K562 (cell line): ENCODE results near the gene SLC38A1. TPM values are rescaled to one million over a fixed set of nuclear protein-coding genes. Genes with fewer than 3 reads are reported as not detected.

Experiments used
- ATAC-seq: fragments of 200-7000 bp; cut with Tn5 transposase; 3 replicates; pipeline ENCODE4 v1.9.1; 2020; ENCODE audit warnings: moderate library complexity
- BruUV-seq: library from RNA; stranded (reverse); fragments of 400-500 nt; replicated peaks from 2 replicates; lab custom pipeline; 2021; lab: Mats Ljungman, UMichigan
- CTCF ChIA-PET: fragments of 300-600 bp; formaldehyde crosslinking; extraction: SDS; loops from one replicate; lab custom pipeline; 2021; ENCODE audit warnings: low intra/inter-chr PET ratio; lab: Yijun Ruan, JAX
- POLR2A ChIA-PET: fragments of 300-600, 350-650 bp; sonication (Branson Sonifier 250); formaldehyde crosslinking; extraction: SDS; loops from one replicate; lab custom pipeline; 2021; ENCODE audit warnings: antibody characterized with exemption, inconsistent platforms; lab: Yijun Ruan, JAX
- DNase-seq, 4 experiments: peaks; one replicate each; pipeline versions ENCODE4 v3.0.0 to v3.0.0-alpha.2; 2011 to 2018; ENCODE audit warnings: low spot score in 3 of 4, mixed read lengths in 3 of 4; ENCODE audit errors: extremely low read depth in 1 of 4
- FAIRE-seq: peaks from 2 replicates; lab custom pipeline; 2011; peaks lifted over from hg19 to GRCh38; lab: Jason Lieb, UNC
- H2AFZ ChIP-seq: 2 replicates; pipeline ENCODE4 v1.6.0; 2011; ENCODE audit warnings: low read depth, low read length, control low read depth, inconsistent platforms
- H3K27ac ChIP-seq: fragments of 200-600 bp; 3 replicates; pipeline ENCODE4 v1.8.0; 2011; ENCODE audit warnings: low read depth, mild to moderate bottlenecking, control low read depth, inconsistent platforms, low read length, moderate library complexity, mixed read lengths; ENCODE audit errors: extremely low read depth
- H3K27me3 ChIP-seq, 2 experiments: fragments of 300-600 bp in 1 of 2; 2 replicates in 1 of 2; 3 replicates in 1 of 2; pipeline versions ENCODE4 v1.6.0 to v1.8.0; 2011; ENCODE audit warnings: inconsistent platforms in 2 of 2, low read length in 2 of 2, mild to moderate bottlenecking in 1 of 2, mixed read lengths in 1 of 2, moderate library complexity in 1 of 2; ENCODE audit not compliant: control insufficient read depth in 2 of 2, insufficient read depth in 2 of 2
- H3K36me3 ChIP-seq: fragments of 300-600 bp; 3 replicates; pipeline ENCODE4 v1.8.0; 2011; ENCODE audit warnings: mild to moderate bottlenecking, low read length, inconsistent platforms; ENCODE audit not compliant: control insufficient read depth, insufficient read depth
- H3K4me1 ChIP-seq, 2 experiments: fragments of 200-600 bp in 1 of 2; replicated peaks in 1 of 2; 2 replicates in 1 of 2; 3 replicates in 1 of 2; pipeline versions ENCODE4 v1.5.1 to v1.8.0; 2011; ENCODE audit warnings: inconsistent platforms in 2 of 2, low read length in 2 of 2, mild to moderate bottlenecking in 1 of 2, mixed read lengths in 1 of 2, moderate library complexity in 1 of 2; ENCODE audit not compliant: control insufficient read depth in 2 of 2, insufficient read depth in 2 of 2
- H3K4me2 ChIP-seq: 2 replicates; pipeline ENCODE4 v1.6.1; 2011; ENCODE audit warnings: low read length, control low read depth, inconsistent platforms, mixed read lengths; ENCODE audit not compliant: insufficient read depth
- H3K4me3 ChIP-seq: fragments of 200-600 bp; sonication (generic), shearing (Covaris generic); 2 replicates; pipeline ENCODE4 v1.5.1; 2016; ENCODE audit warnings: control low read depth, inconsistent platforms
- H3K79me2 ChIP-seq: fragments of 200-600 bp; 3 replicates; pipeline ENCODE4 v1.8.0; 2011; ENCODE audit warnings: low read length, inconsistent platforms; ENCODE audit not compliant: control insufficient read depth, insufficient read depth
- H3K9ac ChIP-seq, 2 experiments: 2 replicates each; pipeline versions ENCODE4 v1.6.0 to v1.6.1; 2011; ENCODE audit warnings: low read depth in 2 of 2, low read length in 2 of 2, control low read depth in 1 of 2, inconsistent platforms in 1 of 2, mild to moderate bottlenecking in 1 of 2, mixed read lengths in 1 of 2; ENCODE audit not compliant: insufficient read depth in 1 of 2
- H3K9me1 ChIP-seq: one replicate; pipeline ENCODE4 v1.6.0; 2011; ENCODE audit warnings: inconsistent platforms, mild to moderate bottlenecking, low read length, moderate library complexity; ENCODE audit not compliant: control insufficient read depth, insufficient read depth
- H3K9me3 ChIP-seq: replicated peaks from 2 replicates; pipeline ENCODE4 v1.5.1; 2011; ENCODE audit warnings: low read depth, low read length, inconsistent platforms; ENCODE audit not compliant: control insufficient read depth, insufficient read depth
- H4K20me1 ChIP-seq: replicated peaks from 2 replicates; pipeline ENCODE4 v1.6.1; 2011; ENCODE audit warnings: low read length, inconsistent platforms, mixed read lengths; ENCODE audit not compliant: control insufficient read depth, insufficient read depth
- ASH1L ChIP-seq: fragments of 450-650 bp; IDR thresholded peaks from 2 replicates; pipeline ENCODE4 v1.6.1; 2018; ENCODE audit warnings: borderline replicate concordance, mild to moderate bottlenecking, low read depth; ENCODE audit not compliant: partially characterized antibody
- CEBPG ChIP-seq, 3 experiments: fragments of 200-800 bp in 1 of 3; sonication (Bioruptor generic) in 1 of 3; sonication (generic) in 1 of 3; formaldehyde crosslinking in 1 of 3; IDR thresholded peaks in 2 of 3; conservative IDR thresholded peaks in 1 of 3; 2 replicates each; pipeline versions ENCODE4 v1.6.1 to v1.8.0; 2016 to 2022; ENCODE audit warnings: missing compliant biosample characterization in 2 of 3, missing genetic modification characterization in 2 of 3, mild to moderate bottlenecking in 1 of 3, missing genetic modification reagents in 1 of 3
- FOXA1 ChIP-seq: fragments of 450-650 bp; IDR thresholded peaks from 2 replicates; pipeline ENCODE4 v1.6.1; 2016; ENCODE audit warnings: mild to moderate bottlenecking, borderline replicate concordance
- NFE2 ChIP-seq: IDR thresholded peaks from 2 replicates; pipeline ENCODE4 v1.6.1; 2014; ENCODE audit warnings: antibody characterized with exemption, low read depth
- ZNF282 ChIP-seq: sonication (generic); formaldehyde crosslinking; IDR thresholded peaks from 2 replicates; pipeline ENCODE4 v1.8.1; 2023; ENCODE audit warnings: missing genetic modification reagents
- ZNF717 ChIP-seq: fragments of 250-450 bp; sonication (Bioruptor Pico); IDR thresholded peaks from 2 replicates; pipeline ENCODE4 v1.5.0; 2021
- ZNF764 ChIP-seq: fragments of 250-450 bp; sonication (Bioruptor Pico); IDR thresholded peaks from 2 replicates; pipeline ENCODE4 v1.4.0; 2020; ENCODE audit warnings: low read depth, mild to moderate bottlenecking, moderate library complexity
- WGBS: fragments of 100-300 bp; shearing (Covaris generic); methylation state at CpG from one replicate; pipeline ENCODE4 v1.1.6; 2016; ENCODE audit warnings: low coverage, mixed read lengths; ENCODE audit not compliant: insufficient coverage; ENCODE audit errors: missing lambda C conversion rate; 5-methylcytosine and 5-hydroxymethylcytosine counted together
- in situ Hi-C: fragments of 300-500 bp; cut with MboI; formaldehyde crosslinking; loops from 4 replicates; pipeline ENCODE4 v1.15.0; 2018; ENCODE audit warnings: inconsistent platforms, mixed read lengths
- intact Hi-C: fragments of 100-400 bp; cut with micrococcal nuclease; formaldehyde crosslinking; loops from 2 replicates; pipeline ENCODE4 v1.14.2; 2022
- polyA plus RNA-seq, 8 experiments: library from polyadenylated mRNA; depleted of rRNA in 4 of 8; stranded (reverse) in 5 of 8; unstranded in 3 of 8; fragments of >200 nt; fragmentation: Nextera tagmentation in 2 of 8; fragmentation: Illumina TruSeq in 1 of 8; extraction: Ambion mirVana in 2 of 8; extraction: Trizol in 1 of 8; gene quantifications; 2 replicates each; pipeline versions ENCODE4 v1.2.1 to v1.2.3, GENCODE V29; 2011 to 2014; ENCODE audit warnings: inconsistent platforms in 1 of 8, missing spikeins in 1 of 8
- total RNA-seq, 7 experiments: library from RNA; depleted of rRNA in 6 of 7; stranded (reverse); fragments of >200 nt in 6 of 7; fragmentation: Illumina TruSeq in 2 of 7; extraction: Trizol in 2 of 7; gene quantifications; 2 replicates each; pipeline versions ENCODE4 v1.2.1 to v1.2.3, GENCODE V29; 2011 to 2021; ENCODE audit warnings: low replicate concordance in 1 of 7
- TF ChIP-seq, protein P1 (sequence below), 2 experiments: fragments of 450-650 bp; IDR thresholded peaks; 2 replicates each; pipeline ENCODE4 v1.6.1; 2016
- TF ChIP-seq, protein P2 (sequence below): IDR thresholded peaks from 2 replicates; pipeline ENCODE4 v1.6.1; 2012; ENCODE audit warnings: low read depth, low read length, improper control_type of control experiment, borderline replicate concordance
- TF ChIP-seq, protein P3 (sequence below): IDR thresholded peaks from 3 replicates; pipeline ENCODE4 v1.6.1; 2011; ENCODE audit warnings: borderline replicate concordance, mild to moderate bottlenecking, moderate library complexity; ENCODE audit not compliant: insufficient read length; ENCODE audit errors: extremely low read depth
- TF ChIP-seq, protein P4 (sequence below): sonication (generic); formaldehyde crosslinking; IDR thresholded peaks from 2 replicates; pipeline ENCODE4 v1.8.1; 2023; ENCODE audit warnings: mild to moderate bottlenecking, missing genetic modification reagents

The SLC38A1 gene
- total and polyA plus RNA-seq, 9 of the 15 experiments (the other 6 are each of a cell fraction or from before 2014, with no cell fraction given), result 51.9 to 112 (median 75.0) TPM

DNA sequence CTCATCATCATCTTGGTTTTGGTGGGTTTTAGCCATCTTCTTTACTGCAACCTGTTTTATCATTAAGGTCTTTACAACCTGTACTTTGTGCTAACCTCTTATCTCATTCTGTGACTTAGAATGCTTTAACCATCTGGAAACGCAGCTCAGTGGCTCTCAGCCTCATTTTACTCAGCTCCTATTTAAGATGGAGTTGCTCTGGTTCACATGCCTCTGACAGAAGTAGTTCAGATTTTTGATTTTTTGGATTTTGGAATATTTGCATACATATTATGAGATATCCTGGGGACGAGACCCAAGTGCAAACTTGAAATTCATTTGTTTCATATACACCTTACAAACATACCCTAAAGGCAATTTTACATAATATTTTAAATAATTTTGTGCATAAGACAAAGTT, 10.7 kb downstream of the SLC38A1 start:
- no TSS peak for BruUV-seq
- Histone ChIP-seq H3K79me2 (peaks cover 99% of the 10 kb centered on the region), H3K4me1 (peaks cover 6 to 37% of the 10 kb centered on the region in 2 experiments; a peak in 4 of 5 replicates), H3K9ac (no peak overlapping the region), H3K27ac (no peak overlapping the region), H3K9me3 (no peaks in the 10 kb centered on the region), H4K20me1 (peaks cover 14% of the 10 kb centered on the region), H3K4me3 (no peak overlapping the region), H3K4me2 (no peak overlapping the region), H3K36me3 (peaks cover 54% of the 10 kb centered on the region), H3K9me1 (no peaks in the 10 kb centered on the region), H2AFZ (no peak overlapping the region), H3K27me3 (no peaks in the 10 kb centered on the region)
- POLR2A ChIA-PET, result interaction anchor here (0.6 to 3.7 kb wide), 5 partner anchors 8 to 188 kb away, joined by 3 to 12 read pairs (median 6); partner anchors contain the start of gene SLC38A1
- CTCF ChIA-PET, result no interaction called here
- intact Hi-C loops, result loop anchor here (5.0 to 10.0 kb wide), 2 partner anchors 36 to 1043 kb away; partner anchors contain the start of gene ANO6
- 75% methylated on average over 2 of the region's 2 CpGs for WGBS
- in situ Hi-C loops, result no loop called here
- ATAC-seq (no peak), FAIRE-seq (no peak), DNase-seq (no peak)
- TF ChIP-seq NFE2 (no peak), ZNF764 (no peak), ASH1L (no peak), ZNF282 (no peak), CEBPG (CRISPR knock-in tag; IDR thresholded peaks at IDR 0.05) (no peak), CEBPG (tag; conservative IDR thresholded peaks at IDR 0.05 in 1 of 2, IDR thresholded peaks at IDR 0.05 in 1 of 2) (no peak), ZNF717 (CRISPR knock-in tag) (no peak), FOXA1 (no peak)
- TF ChIP-seq, protein P1, sequence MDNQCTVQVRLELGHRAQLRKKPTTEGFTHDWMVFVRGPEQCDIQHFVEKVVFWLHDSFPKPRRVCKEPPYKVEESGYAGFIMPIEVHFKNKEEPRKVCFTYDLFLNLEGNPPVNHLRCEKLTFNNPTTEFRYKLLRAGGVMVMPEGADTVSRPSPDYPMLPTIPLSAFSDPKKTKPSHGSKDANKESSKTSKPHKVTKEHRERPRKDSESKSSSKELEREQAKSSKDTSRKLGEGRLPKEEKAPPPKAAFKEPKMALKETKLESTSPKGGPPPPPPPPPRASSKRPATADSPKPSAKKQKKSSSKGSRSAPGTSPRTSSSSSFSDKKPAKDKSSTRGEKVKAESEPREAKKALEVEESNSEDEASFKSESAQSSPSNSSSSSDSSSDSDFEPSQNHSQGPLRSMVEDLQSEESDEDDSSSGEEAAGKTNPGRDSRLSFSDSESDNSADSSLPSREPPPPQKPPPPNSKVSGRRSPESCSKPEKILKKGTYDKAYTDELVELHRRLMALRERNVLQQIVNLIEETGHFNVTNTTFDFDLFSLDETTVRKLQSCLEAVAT (IDR thresholded peaks at IDR 0.05), result no peak
- TF ChIP-seq, protein P2, sequence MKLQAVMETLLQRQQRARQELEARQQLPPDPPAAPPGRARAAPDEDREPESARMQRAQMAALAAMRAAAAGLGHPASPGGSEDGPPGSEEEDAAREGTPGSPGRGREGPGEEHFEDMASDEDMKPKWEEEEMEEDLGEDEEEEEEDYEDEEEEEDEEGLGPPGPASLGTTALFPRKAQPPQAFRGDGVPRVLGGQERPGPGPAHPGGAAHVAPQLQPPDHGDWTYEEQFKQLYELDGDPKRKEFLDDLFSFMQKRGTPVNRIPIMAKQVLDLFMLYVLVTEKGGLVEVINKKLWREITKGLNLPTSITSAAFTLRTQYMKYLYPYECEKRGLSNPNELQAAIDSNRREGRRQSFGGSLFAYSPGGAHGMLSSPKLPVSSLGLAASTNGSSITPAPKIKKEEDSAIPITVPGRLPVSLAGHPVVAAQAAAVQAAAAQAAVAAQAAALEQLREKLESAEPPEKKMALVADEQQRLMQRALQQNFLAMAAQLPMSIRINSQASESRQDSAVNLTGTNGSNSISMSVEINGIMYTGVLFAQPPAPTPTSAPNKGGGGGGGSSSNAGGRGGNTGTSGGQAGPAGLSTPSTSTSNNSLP, result no peak
- TF ChIP-seq, protein P3, sequence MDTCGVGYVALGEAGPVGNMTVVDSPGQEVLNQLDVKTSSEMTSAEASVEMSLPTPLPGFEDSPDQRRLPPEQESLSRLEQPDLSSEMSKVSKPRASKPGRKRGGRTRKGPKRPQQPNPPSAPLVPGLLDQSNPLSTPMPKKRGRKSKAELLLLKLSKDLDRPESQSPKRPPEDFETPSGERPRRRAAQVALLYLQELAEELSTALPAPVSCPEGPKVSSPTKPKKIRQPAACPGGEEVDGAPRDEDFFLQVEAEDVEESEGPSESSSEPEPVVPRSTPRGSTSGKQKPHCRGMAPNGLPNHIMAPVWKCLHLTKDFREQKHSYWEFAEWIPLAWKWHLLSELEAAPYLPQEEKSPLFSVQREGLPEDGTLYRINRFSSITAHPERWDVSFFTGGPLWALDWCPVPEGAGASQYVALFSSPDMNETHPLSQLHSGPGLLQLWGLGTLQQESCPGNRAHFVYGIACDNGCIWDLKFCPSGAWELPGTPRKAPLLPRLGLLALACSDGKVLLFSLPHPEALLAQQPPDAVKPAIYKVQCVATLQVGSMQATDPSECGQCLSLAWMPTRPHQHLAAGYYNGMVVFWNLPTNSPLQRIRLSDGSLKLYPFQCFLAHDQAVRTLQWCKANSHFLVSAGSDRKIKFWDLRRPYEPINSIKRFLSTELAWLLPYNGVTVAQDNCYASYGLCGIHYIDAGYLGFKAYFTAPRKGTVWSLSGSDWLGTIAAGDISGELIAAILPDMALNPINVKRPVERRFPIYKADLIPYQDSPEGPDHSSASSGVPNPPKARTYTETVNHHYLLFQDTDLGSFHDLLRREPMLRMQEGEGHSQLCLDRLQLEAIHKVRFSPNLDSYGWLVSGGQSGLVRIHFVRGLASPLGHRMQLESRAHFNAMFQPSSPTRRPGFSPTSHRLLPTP, result no peak
- TF ChIP-seq, protein P4, sequence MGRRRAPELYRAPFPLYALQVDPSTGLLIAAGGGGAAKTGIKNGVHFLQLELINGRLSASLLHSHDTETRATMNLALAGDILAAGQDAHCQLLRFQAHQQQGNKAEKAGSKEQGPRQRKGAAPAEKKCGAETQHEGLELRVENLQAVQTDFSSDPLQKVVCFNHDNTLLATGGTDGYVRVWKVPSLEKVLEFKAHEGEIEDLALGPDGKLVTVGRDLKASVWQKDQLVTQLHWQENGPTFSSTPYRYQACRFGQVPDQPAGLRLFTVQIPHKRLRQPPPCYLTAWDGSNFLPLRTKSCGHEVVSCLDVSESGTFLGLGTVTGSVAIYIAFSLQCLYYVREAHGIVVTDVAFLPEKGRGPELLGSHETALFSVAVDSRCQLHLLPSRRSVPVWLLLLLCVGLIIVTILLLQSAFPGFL, result no peak
